Right atrium auricular region (tissue), 2 donors: ENCODE measurements around the gene CDH5. TPM values are rescaled to one million over a fixed set of nuclear protein-coding genes. Genes with fewer than 3 reads are reported as not detected.

Source experiments
- DNase-seq: peaks from one replicate; pipeline ENCODE4 v3.0.0-alpha.2; 2019; ENCODE audit warnings: low spot score
- H3K27ac ChIP-seq, 2 donors: fragments of 200-600 bp; sonication (generic); 1 replicate in 1 of 2; 2 replicates in 1 of 2; pipeline ENCODE4 v1.5.1; 2016 to 2019
- H3K27me3 ChIP-seq, 2 donors: fragments of 200-600 bp; sonication (generic); one replicate each; pipeline versions ENCODE4 v1.5.1 to v1.6.0; 2017 to 2019
- H3K36me3 ChIP-seq: fragments of 200-600 bp; sonication (generic); one replicate; pipeline ENCODE4 v1.5.1; 2016
- H3K4me1 ChIP-seq, 2 donors: fragments of 200-600 bp; sonication (generic); one replicate each; pipeline versions ENCODE4 v1.5.1 to v1.6.0; 2017 to 2019
- H3K4me3 ChIP-seq, 2 donors: fragments of 200-600 bp; sonication (generic); 1 replicate in 1 of 2; 2 replicates in 1 of 2; pipeline ENCODE4 v1.5.1; 2017 to 2019; ENCODE audit warnings: mild to moderate bottlenecking in 1 of 2, moderate library complexity in 1 of 2
- H3K9me3 ChIP-seq, 2 donors: fragments of 200-600 bp; sonication (generic); one replicate each; pipeline ENCODE4 v1.5.1; 2019
- total RNA-seq, 2 donors: library from RNA; depleted of rRNA; stranded (reverse); fragments of >200 nt; gene quantifications; one replicate each; pipeline ENCODE4 v1.1.0, GENCODE V29; 2016
- TF ChIP-seq, protein P1 (sequence below), 2 donors: fragments of 200-600 bp; sonication (generic); IDR thresholded peaks; one replicate each; pipeline ENCODE4 v1.5.1; 2019; ENCODE audit warnings: antibody characterized with exemption in 2 of 2

The CDH5 gene
- total RNA-seq, 2 donors from 2014 or later, result 47.4 to 58.0 TPM

- H3K27me3 ChIP-seq, result no peaks in the 10 kb centered on the region
- peak; percentile 73 for DNase-seq
- H3K27ac ChIP-seq, result no peak overlapping the region
- no peak overlapping the region for H3K4me3 ChIP-seq
- TF ChIP-seq, protein P1, sequence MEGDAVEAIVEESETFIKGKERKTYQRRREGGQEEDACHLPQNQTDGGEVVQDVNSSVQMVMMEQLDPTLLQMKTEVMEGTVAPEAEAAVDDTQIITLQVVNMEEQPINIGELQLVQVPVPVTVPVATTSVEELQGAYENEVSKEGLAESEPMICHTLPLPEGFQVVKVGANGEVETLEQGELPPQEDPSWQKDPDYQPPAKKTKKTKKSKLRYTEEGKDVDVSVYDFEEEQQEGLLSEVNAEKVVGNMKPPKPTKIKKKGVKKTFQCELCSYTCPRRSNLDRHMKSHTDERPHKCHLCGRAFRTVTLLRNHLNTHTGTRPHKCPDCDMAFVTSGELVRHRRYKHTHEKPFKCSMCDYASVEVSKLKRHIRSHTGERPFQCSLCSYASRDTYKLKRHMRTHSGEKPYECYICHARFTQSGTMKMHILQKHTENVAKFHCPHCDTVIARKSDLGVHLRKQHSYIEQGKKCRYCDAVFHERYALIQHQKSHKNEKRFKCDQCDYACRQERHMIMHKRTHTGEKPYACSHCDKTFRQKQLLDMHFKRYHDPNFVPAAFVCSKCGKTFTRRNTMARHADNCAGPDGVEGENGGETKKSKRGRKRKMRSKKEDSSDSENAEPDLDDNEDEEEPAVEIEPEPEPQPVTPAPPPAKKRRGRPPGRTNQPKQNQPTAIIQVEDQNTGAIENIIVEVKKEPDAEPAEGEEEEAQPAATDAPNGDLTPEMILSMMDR (IDR thresholded peaks at IDR 0.05), result peak; percentile 57 to 81
- no peaks in the 10 kb centered on the region for H3K9me3 ChIP-seq
- H3K4me1 ChIP-seq, result peaks cover 0 to 43% of the 10 kb centered on the region in 2 donors
- no peaks in the 10 kb centered on the region for H3K36me3 ChIP-seq
These were observed 9.0 kb upstream of the CDH5 start for GRCh38 chr16:66357523-66357928.

DNA sequence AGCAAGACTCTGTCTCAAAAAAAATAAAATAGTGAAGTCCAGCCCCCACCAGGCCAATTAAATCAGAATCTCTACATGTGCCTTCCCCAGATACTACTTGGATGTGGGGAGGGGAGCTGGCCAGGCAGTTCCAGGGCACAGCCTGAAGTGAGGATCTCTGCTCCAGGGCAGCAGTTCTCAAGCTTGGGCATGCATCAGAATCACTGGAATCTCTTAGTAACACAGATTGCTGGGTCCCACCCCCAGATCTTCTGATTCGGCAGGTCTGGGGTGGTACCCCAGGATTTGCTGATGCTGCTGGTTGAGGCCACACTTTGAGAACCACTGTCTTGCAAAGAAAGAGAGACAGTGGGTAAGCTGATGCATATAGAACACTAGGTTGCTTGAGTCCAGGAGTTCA lies 8.3 kb upstream of the CDH5 start:
- no peak overlapping the region for H3K27ac ChIP-seq
- H3K9me3 ChIP-seq, result no peaks in the 10 kb centered on the region
- DNase-seq, result no peak
- TF ChIP-seq, protein P1 (IDR thresholded peaks at IDR 0.05), result no peak
- H3K4me1 ChIP-seq, result peaks cover 0 to 43% of the 10 kb centered on the region in 2 donors
- no peaks in the 10 kb centered on the region for H3K36me3 ChIP-seq
- H3K27me3 ChIP-seq, result no peaks in the 10 kb centered on the region
- H3K4me3 ChIP-seq, result no peak overlapping the region

GRCh38 chr16:66359012-66359411 lies 7.5 kb upstream of the CDH5 start:
- Histone ChIP-seq H3K4me3 (no peak overlapping the region), H3K27me3 (no peaks in the 10 kb centered on the region), H3K27ac (peak overlapping the region in 1 of 2 donors; percentile 7), H3K36me3 (no peaks in the 10 kb centered on the region), H3K4me1 (peaks cover 0 to 45% of the 10 kb centered on the region in 2 donors), H3K9me3 (no peaks in the 10 kb centered on the region)
- no peak for DNase-seq
- TF ChIP-seq, protein P1 (IDR thresholded peaks at IDR 0.05), result no peak

GRCh38 chr16:66359811-66360608 lies 6.5 kb upstream of the CDH5 start:
- H3K27ac ChIP-seq, result peak overlapping the region; percentile 7 to 43
- TF ChIP-seq, protein P1 (IDR thresholded peaks at IDR 0.05), result no peak
- H3K4me1 ChIP-seq, result peaks cover 0 to 53% of the 10 kb centered on the region in 2 donors
- no peak for DNase-seq
- no peaks in the 10 kb centered on the region for H3K27me3 ChIP-seq
- no peaks in the 10 kb centered on the region for H3K9me3 ChIP-seq
- H3K36me3 ChIP-seq, result no peaks in the 10 kb centered on the region
- no peak overlapping the region for H3K4me3 ChIP-seq

GRCh38 chr16:66360624-66361324 lies 5.7 kb upstream of the CDH5 start:
- H3K4me3 ChIP-seq, result no peak overlapping the region
- no peaks in the 10 kb centered on the region for H3K36me3 ChIP-seq
- peak overlapping the region in 1 of 2 donors; percentile 43 for H3K27ac ChIP-seq
- H3K4me1 ChIP-seq, result peaks cover 0 to 61% of the 10 kb centered on the region in 2 donors
- TF ChIP-seq, protein P1 (IDR thresholded peaks at IDR 0.05), result no peak
- DNase-seq, result no peak
- no peaks in the 10 kb centered on the region for H3K9me3 ChIP-seq
- H3K27me3 ChIP-seq, result no peaks in the 10 kb centered on the region
